Duodenal mucosa (tissue), 2 donors: ENCODE data around the gene PAPSS1.
A peak's percentile ranks its signal among the peaks of the same experiment; 100 is the strongest.
"Not testable (repeated sequence)": the region's sequence is repeated elsewhere in the genome, so short reads cannot be mapped to it uniquely, and the experiment has no call there.

Experiments used
- H3K27ac ChIP-seq: one replicate; pipeline ENCODE4 v1.7.0; 2013; ENCODE audit warnings: low read depth, low read length
- H3K27me3 ChIP-seq, 2 donors: one replicate each; pipeline ENCODE4 v1.7.0; 2013; ENCODE audit warnings: low read length in 2 of 2, control low read depth in 1 of 2; ENCODE audit not compliant: insufficient read depth in 2 of 2, control insufficient read depth in 1 of 2
- H3K36me3 ChIP-seq, 2 donors: one replicate each; pipeline ENCODE4 v1.7.0; 2013; ENCODE audit warnings: low read length in 2 of 2, control low read depth in 1 of 2; ENCODE audit not compliant: insufficient read depth in 2 of 2, control insufficient read depth in 1 of 2
- H3K4me1 ChIP-seq, 2 donors: one replicate each; pipeline ENCODE4 v1.7.0; 2013; ENCODE audit warnings: low read length in 2 of 2, control low read depth in 1 of 2; ENCODE audit not compliant: insufficient read depth in 2 of 2, control insufficient read depth in 1 of 2
- H3K4me3 ChIP-seq, 2 donors: one replicate each; pipeline ENCODE4 v1.7.0; 2013; ENCODE audit warnings: low read length in 2 of 2, low read depth in 1 of 2
- H3K9ac ChIP-seq, 2 donors: one replicate each; pipeline ENCODE4 v1.7.0; 2013; ENCODE audit warnings: low read length in 2 of 2, low read depth in 1 of 2
- H3K9me3 ChIP-seq, 2 donors: one replicate each; pipeline ENCODE4 v1.7.0; 2013; ENCODE audit warnings: low read length in 2 of 2, control low read depth in 1 of 2; ENCODE audit not compliant: control insufficient read depth in 1 of 2

The PAPSS1 gene

GRCh38 chr4:107729050-107729449, 9.0 kb upstream of the PAPSS1 start:
- H3K27ac ChIP-seq, H3K9ac ChIP-seq, H3K4me3 ChIP-seq, H3K27me3 ChIP-seq, H3K4me1 ChIP-seq, H3K36me3 ChIP-seq, H3K9me3 ChIP-seq: not testable (repeated sequence)

GRCh38 chr4:107726131-107726925, 6.3 kb upstream of the PAPSS1 start:
- H3K36me3 ChIP-seq, H3K4me3 ChIP-seq, H3K27me3 ChIP-seq, H3K9me3 ChIP-seq, H3K4me1 ChIP-seq, H3K9ac ChIP-seq, H3K27ac ChIP-seq: not testable (repeated sequence)

- Histone ChIP-seq H3K9ac (no peak overlapping the region), H3K36me3 (no peaks in the 10 kb centered on the region), H3K9me3 (no peaks in the 10 kb centered on the region), H3K4me3 (no peak overlapping the region), H3K27ac (no peak overlapping the region), H3K27me3 (no peaks in the 10 kb centered on the region), H3K4me1 (no peaks in the 10 kb centered on the region)
Measured at GRCh38 chr4:107725281-107725859, 5.3 kb upstream of the PAPSS1 start.

- H3K27ac ChIP-seq, H3K27me3 ChIP-seq, H3K9me3 ChIP-seq, H3K9ac ChIP-seq, H3K36me3 ChIP-seq, H3K4me3 ChIP-seq: not testable (repeated sequence)
- H3K4me1 ChIP-seq: peaks cover 10 to 13% of the 10 kb centered on the region in 2 donors
Measured at GRCh38 chr4:107723331-107723730, 3.3 kb upstream of the PAPSS1 start.

GRCh38 chr4:107721436-107722100, 1.5 kb upstream of the PAPSS1 start:
- peaks cover 13 to 19% of the 10 kb centered on the region in 2 donors for H3K4me1 ChIP-seq
- H3K36me3 ChIP-seq: no peaks in the 10 kb centered on the region
- no peaks in the 10 kb centered on the region for H3K27me3 ChIP-seq
- no peaks in the 10 kb centered on the region for H3K9me3 ChIP-seq
- peak overlapping the region; percentile 67 to 75 for H3K4me3 ChIP-seq
- no peak overlapping the region for H3K27ac ChIP-seq
- H3K9ac ChIP-seq: peak overlapping the region; percentile 67 to 85

GRCh38 chr4:107719207-107719921, 670 bp downstream of the PAPSS1 start:
- Histone ChIP-seq H3K36me3 (no peaks in the 10 kb centered on the region), H3K9me3 (no peaks in the 10 kb centered on the region), H3K4me3 (peak overlapping the region; percentile 67 to 91), H3K27me3 (no peaks in the 10 kb centered on the region), H3K27ac (no peak overlapping the region), H3K9ac (peak overlapping the region; percentile 23 to 75), H3K4me1 (peaks cover 13 to 19% of the 10 kb centered on the region in 2 donors)

GRCh38 chr4:107718351-107718965, 1.6 kb downstream of the PAPSS1 start:
- no peaks in the 10 kb centered on the region for H3K36me3 ChIP-seq
- peaks cover 13 to 19% of the 10 kb centered on the region in 2 donors for H3K4me1 ChIP-seq
- H3K9ac ChIP-seq: no peak overlapping the region
- no peaks in the 10 kb centered on the region for H3K9me3 ChIP-seq
- peak overlapping the region; percentile 67 to 91 for H3K4me3 ChIP-seq
- H3K27ac ChIP-seq: no peak overlapping the region
- H3K27me3 ChIP-seq: no peaks in the 10 kb centered on the region

GRCh38 chr4:107714256-107714655, 5.8 kb downstream of the PAPSS1 start:
- H3K27ac ChIP-seq: no peak overlapping the region
- no peak overlapping the region for H3K4me3 ChIP-seq
- H3K9ac ChIP-seq: no peak overlapping the region
- no peaks in the 10 kb centered on the region for H3K9me3 ChIP-seq
- H3K4me1 ChIP-seq: peaks cover 8 to 18% of the 10 kb centered on the region in 2 donors
- H3K27me3 ChIP-seq: no peaks in the 10 kb centered on the region
- no peaks in the 10 kb centered on the region for H3K36me3 ChIP-seq

GRCh38 chr4:107712236-107712635, 7.8 kb downstream of the PAPSS1 start:
- H3K4me1 ChIP-seq: no peaks in the 10 kb centered on the region

More at GRCh38 chr4:107712236-107712635, 7.8 kb downstream of the PAPSS1 start:
- peaks cover under 1 to 4% of the 10 kb centered on the region in 2 donors for H3K9me3 ChIP-seq
- no peaks in the 10 kb centered on the region for H3K36me3 ChIP-seq
- H3K27ac ChIP-seq: no peak overlapping the region
- H3K27me3 ChIP-seq: no peaks in the 10 kb centered on the region
- H3K4me3 ChIP-seq: no peak overlapping the region
- no peak overlapping the region for H3K9ac ChIP-seq
